Peyer's patch (tissue), 4 donors: ENCODE data around the gene B3GAT2. TPM values are rescaled to one million over a fixed set of nuclear protein-coding genes. Genes with fewer than 3 reads are reported as not detected.
"Not testable (repeated sequence)": the region's sequence is repeated elsewhere in the genome, so short reads cannot be mapped to it uniquely, and the experiment has no call there.

ENCODE experiments used
- DNase-seq, 3 donors: peaks; one replicate each; pipeline ENCODE4 v3.0.0-alpha.2; 2017 to 2019
- H3K27ac ChIP-seq, 4 donors: fragments of 200-600 bp; sonication (generic); one replicate each; pipeline ENCODE4 v1.5.1; 2016 to 2019
- H3K27me3 ChIP-seq, 2 donors: fragments of 200-600 bp; sonication (generic); one replicate each; pipeline ENCODE4 v1.5.1; 2019
- H3K36me3 ChIP-seq, 3 donors: fragments of 200-600 bp; sonication (generic); one replicate each; pipeline ENCODE4 v1.5.1; 2016 to 2019
- H3K4me1 ChIP-seq, 4 donors: fragments of 200-600 bp; sonication (generic); one replicate each; pipeline ENCODE4 v1.5.1; 2016 to 2019
- H3K4me3 ChIP-seq, 4 donors: fragments of 200-600 bp; sonication (generic); 1 replicate in 3 of 4; 2 replicates in 1 of 4; pipeline ENCODE4 v1.5.1; 2016 to 2019; ENCODE audit warnings: mild to moderate bottlenecking in 1 of 4
- H3K9me3 ChIP-seq, 4 donors: fragments of 200-600 bp; sonication (generic); one replicate each; pipeline ENCODE4 v1.5.1; 2016 to 2019; ENCODE audit warnings: mild to moderate bottlenecking in 1 of 4
- CTCF ChIP-seq, 6 experiments: fragments of 450-650 bp in 4 of 6; fragments of 200-600 bp in 2 of 6; sonication (generic) in 1 of 6; IDR thresholded peaks; one replicate each; pipeline ENCODE4 v1.5.1; 2017 to 2019; ENCODE audit warnings: antibody characterized with exemption in 6 of 6, mild to moderate bottlenecking in 3 of 6, moderate library complexity in 1 of 6
- POLR2A ChIP-seq, 2 donors: fragments of 450-650 bp; IDR thresholded peaks; one replicate each; pipeline ENCODE4 v1.5.1; 2017; ENCODE audit warnings: antibody characterized with exemption in 2 of 2, mild to moderate bottlenecking in 2 of 2, moderate library complexity in 2 of 2
- total RNA-seq, 4 donors: library from RNA; depleted of rRNA; stranded (reverse); fragments of >200 nt; gene quantifications; one replicate each; pipeline ENCODE4 v1.1.0, GENCODE V29; 2016

The B3GAT2 gene
- total RNA-seq, 4 donors from 2014 or later = not detected

GRCh38 chr6:70956191-70956450, 739 bp downstream of the B3GAT2 start:
- no peak for DNase-seq
- H3K36me3 ChIP-seq = no peaks in the 10 kb centered on the region
- no peak for TF ChIP-seq POLR2A (IDR thresholded peaks at IDR 0.05)
- TF ChIP-seq CTCF (IDR thresholded peaks at IDR 0.05) = no peak
- peaks cover 0 to 10% of the 10 kb centered on the region in 2 donors for H3K27me3 ChIP-seq
- peaks cover 3 to 21% (median 13%) of the 10 kb centered on the region in 4 donors for H3K4me1 ChIP-seq
- H3K27ac ChIP-seq = no peak overlapping the region
- H3K9me3 ChIP-seq = no peaks in the 10 kb centered on the region
- peak overlapping the region; percentile 35 to 62 (median 56) for H3K4me3 ChIP-seq

GRCh38 chr6:70955441-70956190, 1.2 kb downstream of the B3GAT2 start:
- peaks cover 3 to 21% (median 13%) of the 10 kb centered on the region in 4 donors for H3K4me1 ChIP-seq
- peak; percentile 76 to 92 (median 89) for DNase-seq
- H3K4me3 ChIP-seq = peak overlapping the region; percentile 35 to 62 (median 56)
- no peak overlapping the region for H3K27ac ChIP-seq
- peak; percentile 31 to 85 (median 78) for TF ChIP-seq CTCF (IDR thresholded peaks at IDR 0.05)
- no peak for TF ChIP-seq POLR2A (IDR thresholded peaks at IDR 0.05)
- H3K27me3 ChIP-seq = peaks cover 0 to 10% of the 10 kb centered on the region in 2 donors
- no peaks in the 10 kb centered on the region for H3K36me3 ChIP-seq
- no peaks in the 10 kb centered on the region for H3K9me3 ChIP-seq

- no peak overlapping the region for H3K4me3 ChIP-seq
- no peaks in the 10 kb centered on the region for H3K9me3 ChIP-seq
- peaks cover 3 to 21% (median 13%) of the 10 kb centered on the region in 4 donors for H3K4me1 ChIP-seq
- peaks cover 0 to 10% of the 10 kb centered on the region in 2 donors for H3K27me3 ChIP-seq
- TF ChIP-seq POLR2A (IDR thresholded peaks at IDR 0.05) = no peak
- TF ChIP-seq CTCF (IDR thresholded peaks at IDR 0.05) = no peak
- H3K27ac ChIP-seq = no peak overlapping the region
- no peaks in the 10 kb centered on the region for H3K36me3 ChIP-seq
- DNase-seq = no peak
Observed at GRCh38 chr6:70954750-70955149, 2.1 kb downstream of the B3GAT2 start.

GRCh38 chr6:70954176-70954575, 2.7 kb downstream of the B3GAT2 start:
- Histone ChIP-seq H3K36me3 (no peaks in the 10 kb centered on the region), H3K4me1 (peaks cover 3 to 21% (median 13%) of the 10 kb centered on the region in 4 donors), H3K27ac (no peak overlapping the region), H3K4me3 (no peak overlapping the region), H3K27me3 (peaks cover 0 to 10% of the 10 kb centered on the region in 2 donors), H3K9me3 (no peaks in the 10 kb centered on the region)
- DNase-seq = no peak
- TF ChIP-seq CTCF (IDR thresholded peaks at IDR 0.05) (no peak), POLR2A (IDR thresholded peaks at IDR 0.05) (no peak)

- TF ChIP-seq POLR2A (IDR thresholded peaks at IDR 0.05) = no peak
- no peak for TF ChIP-seq CTCF (IDR thresholded peaks at IDR 0.05)
- Histone ChIP-seq H3K27me3 (peaks cover 0 to 10% of the 10 kb centered on the region in 2 donors), H3K9me3 (no peaks in the 10 kb centered on the region)
Observed at GRCh38 chr6:70952608-70953165, 4.2 kb downstream of the B3GAT2 start.

GRCh38 chr6:70944321-70944720, 12.5 kb downstream of the B3GAT2 start:
- not testable (repeated sequence) for H3K27me3 ChIP-seq, DNase-seq, H3K4me3 ChIP-seq, H3K36me3 ChIP-seq, H3K4me1 ChIP-seq, H3K27ac ChIP-seq, H3K9me3 ChIP-seq

More at GRCh38 chr6:70952608-70953165, 4.2 kb downstream of the B3GAT2 start:
- Histone ChIP-seq H3K27ac (no peak overlapping the region), H3K4me1 (peaks cover 3 to 21% (median 13%) of the 10 kb centered on the region in 4 donors), H3K36me3 (no peaks in the 10 kb centered on the region), H3K4me3 (no peak overlapping the region)
- DNase-seq = no peak
